ENCODE measurements around the gene IRF1. TPM values are rescaled to one million over a fixed set of nuclear protein-coding genes. Genes with fewer than 3 reads are reported as not detected.
"Not testable (repeated sequence)": the region's sequence is repeated elsewhere in the genome, so short reads cannot be mapped to it uniquely, and the experiment has no call there.

IRF1 gene
- polyA plus RNA-seq, 4 donors = 51.7 to 80.5 (median 59.0) TPM

DNA sequence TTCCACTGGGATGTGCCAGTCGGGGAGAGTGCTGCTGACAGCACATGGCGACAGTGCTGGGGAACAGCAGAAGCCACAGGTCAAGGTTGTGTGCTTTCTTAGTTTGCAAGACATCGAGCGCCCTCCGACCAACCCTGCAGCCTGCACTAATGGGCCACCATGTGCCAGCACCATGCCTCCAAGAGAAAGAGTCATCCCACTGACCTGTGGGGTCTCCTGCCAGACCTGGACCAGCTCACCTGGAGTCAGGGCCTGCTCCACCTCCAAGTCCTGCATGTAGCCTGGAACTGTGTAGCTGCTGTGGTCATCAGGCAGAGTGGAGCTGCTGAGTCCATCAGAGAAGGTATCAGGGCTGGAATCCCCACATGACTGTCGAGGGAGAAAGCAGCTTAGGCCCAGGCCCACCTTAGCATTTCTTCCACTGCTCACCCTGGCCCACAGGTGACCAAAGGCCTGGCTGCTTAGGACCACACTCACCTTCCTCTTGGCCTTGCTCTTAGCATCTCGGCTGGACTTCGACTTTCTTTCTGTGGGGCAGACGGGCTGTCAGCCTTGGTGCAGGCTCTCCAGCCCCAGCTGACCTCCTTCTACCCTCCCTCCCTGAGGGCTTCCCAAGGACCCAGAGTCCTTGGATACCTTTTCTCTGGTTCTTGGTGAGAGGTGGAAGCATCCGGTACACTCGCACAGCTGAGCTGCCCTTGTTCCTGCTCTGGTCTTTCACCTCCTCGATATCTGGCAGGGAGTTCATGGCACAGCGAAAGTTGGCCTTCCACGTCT lies 4.1 kb downstream of the IRF1 start:
- 55 to 64% (median 58%) methylated on average over 14 of the region's 14 CpGs for WGBS, 3 donors
- FAIRE-seq (no peak), DNase-seq (no peak)
- Histone ChIP-seq H3K27me3 (ENCODE audit: control insufficient read depth in 3 of 3, insufficient read depth in 3 of 3, low read length in 3 of 3) (no peaks in the 10 kb centered on the region), H3K36me3 (ENCODE audit: control insufficient read depth in 3 of 3, insufficient read depth in 2 of 3, low read depth in 1 of 3, low read length in 3 of 3) (peaks cover 22 to 79% (median 32%) of the 10 kb centered on the region in 3 donors), H3K4me1 (ENCODE audit: control insufficient read depth in 3 of 3, insufficient read depth in 2 of 3, low read depth in 1 of 3, low read length in 2 of 3) (peaks cover 5 to 55% (median 8%) of the 10 kb centered on the region in 3 donors), H3K4me3 (ENCODE audit: low read depth in 1 of 3, low read length in 3 of 3) (peak overlapping the region in 1 of 3 donors; percentile 8), H3K9me3 (ENCODE audit: control insufficient read depth in 2 of 2, insufficient read depth in 1 of 2, low read depth in 1 of 2, low read length in 1 of 2) (no peaks in the 10 kb centered on the region), H3K27ac (ENCODE audit: low read depth in 1 of 3, low read length in 2 of 3) (peak overlapping the region; percentile 65 to 97 (median 69))

DNA sequence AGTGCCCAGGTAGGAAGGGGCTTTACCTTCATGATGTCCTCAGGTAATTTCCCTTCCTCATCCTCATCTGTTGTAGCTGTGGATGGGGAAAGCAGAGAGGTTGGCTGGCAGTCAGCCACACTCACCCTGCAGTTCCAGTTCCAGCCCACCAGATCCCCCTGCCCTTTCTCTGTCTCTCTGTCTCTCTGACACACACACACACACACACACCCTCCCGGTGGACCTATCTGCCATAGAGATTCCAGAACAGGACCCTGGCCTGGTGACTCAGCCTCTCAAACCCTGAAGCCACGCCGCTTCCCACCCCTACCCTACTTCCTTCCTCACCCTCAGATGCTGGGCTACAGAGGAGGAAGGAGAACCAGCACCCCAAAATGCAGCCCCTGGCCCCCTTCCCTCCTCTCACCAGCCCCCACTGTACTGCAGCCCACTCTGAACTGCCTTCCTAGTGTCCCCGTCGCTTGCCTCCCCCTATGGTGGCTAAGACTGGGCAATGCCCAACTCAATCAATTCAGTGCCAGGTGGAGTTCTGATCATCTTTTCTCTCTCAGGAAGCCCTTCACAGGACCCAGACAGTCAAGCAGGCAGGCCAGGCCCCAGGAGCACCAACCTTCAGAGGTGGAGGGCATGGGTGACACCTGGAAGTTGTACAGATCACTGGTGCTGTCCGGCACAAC lies 4.8 kb downstream of the IRF1 start:
- peaks cover 22 to 85% (median 32%) of the 10 kb centered on the region in 3 donors for H3K36me3 ChIP-seq (ENCODE audit: control insufficient read depth in 3 of 3, insufficient read depth in 2 of 3, low read depth in 1 of 3, low read length in 3 of 3)
- H3K4me1 ChIP-seq (ENCODE audit: control insufficient read depth in 3 of 3, insufficient read depth in 2 of 3, low read depth in 1 of 3, low read length in 2 of 3) = peaks cover 5 to 54% (median 8%) of the 10 kb centered on the region in 3 donors
- FAIRE-seq = no peak
- H3K27ac ChIP-seq (ENCODE audit: low read depth in 1 of 3, low read length in 2 of 3) = peak overlapping the region; percentile 26 to 69 (median 49)
- H3K27me3 ChIP-seq (ENCODE audit: control insufficient read depth in 3 of 3, insufficient read depth in 3 of 3, low read length in 3 of 3) = no peaks in the 10 kb centered on the region
- no peaks in the 10 kb centered on the region for H3K9me3 ChIP-seq (ENCODE audit: control insufficient read depth in 2 of 2, insufficient read depth in 1 of 2, low read depth in 1 of 2, low read length in 1 of 2)
- peak overlapping the region in 1 of 3 donors; percentile 8 for H3K4me3 ChIP-seq (ENCODE audit: low read depth in 1 of 3, low read length in 3 of 3)
- no peak for DNase-seq
- 38 to 52% (median 51%) methylated on average over 6 of the region's 6 CpGs for WGBS, 3 donors

DNA sequence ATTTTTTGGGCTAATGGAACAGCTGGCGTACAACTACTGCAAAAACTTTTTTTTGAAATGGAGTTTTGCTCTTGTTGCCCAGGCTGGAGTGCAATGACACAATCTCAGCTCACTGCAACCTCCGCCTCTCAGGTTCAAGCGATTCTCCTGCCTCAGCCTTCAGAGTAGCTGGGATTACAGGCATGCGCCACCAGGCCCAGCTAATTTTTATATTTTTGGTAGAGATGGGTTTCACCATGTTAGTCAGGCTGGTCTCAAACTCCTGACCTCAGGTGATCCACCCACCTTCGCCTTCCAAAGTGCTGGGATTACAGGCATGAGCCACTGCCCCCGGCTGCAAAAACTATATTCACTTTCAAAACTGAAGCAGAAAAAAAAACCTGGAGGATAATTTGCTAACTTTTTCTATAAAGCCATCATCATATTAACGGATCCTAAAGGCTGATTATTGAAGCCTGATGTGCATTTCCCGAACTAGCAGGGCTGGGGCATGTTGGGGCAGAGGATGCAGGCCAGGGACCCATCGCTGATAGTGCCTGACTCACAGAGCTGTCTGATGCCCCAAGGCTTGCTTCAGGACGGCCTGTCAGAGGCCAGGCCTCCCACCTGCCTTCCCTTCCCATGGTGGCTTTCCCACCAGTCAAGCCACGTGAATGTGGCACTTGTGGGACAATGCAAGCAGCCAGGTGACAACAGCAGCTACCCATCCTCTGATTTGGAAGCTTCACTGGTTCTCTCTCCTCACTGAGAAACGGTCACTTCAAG lies 5.5 kb downstream of the IRF1 start:
- not testable (repeated sequence) for FAIRE-seq

DNA sequence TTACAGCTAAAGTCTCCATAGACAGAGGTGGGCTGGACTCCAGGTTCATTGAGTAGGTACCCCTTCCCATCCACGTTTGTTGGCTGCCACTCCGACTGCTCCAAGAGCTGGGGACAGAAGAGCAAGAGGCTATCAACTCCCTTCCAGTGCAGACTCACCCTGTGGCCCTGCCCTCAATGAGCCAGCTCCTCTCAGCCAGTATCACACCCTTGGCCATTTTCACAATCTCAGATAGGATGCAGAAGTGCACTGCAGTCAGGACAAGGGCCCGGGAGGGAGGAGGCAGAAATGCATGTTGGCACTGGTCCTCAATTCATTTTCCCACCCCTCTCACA lies 6.2 kb downstream of the IRF1 start:
- FAIRE-seq (no peak), DNase-seq (peak in 1 of 2 donors; percentile 2)
- WGBS, 3 donors = 41 to 52% (median 51%) methylated on average over 3 of the region's 3 CpGs
- Histone ChIP-seq H3K9me3 (ENCODE audit: control insufficient read depth in 2 of 2, insufficient read depth in 1 of 2, low read depth in 1 of 2, low read length in 1 of 2) (no peaks in the 10 kb centered on the region), H3K27me3 (ENCODE audit: control insufficient read depth in 3 of 3, insufficient read depth in 3 of 3, low read length in 3 of 3) (no peaks in the 10 kb centered on the region), H3K4me3 (ENCODE audit: low read depth in 1 of 3, low read length in 3 of 3) (no peak overlapping the region), H3K27ac (ENCODE audit: low read depth in 1 of 3, low read length in 2 of 3) (peak overlapping the region in 1 of 3 donors; percentile 37), H3K4me1 (ENCODE audit: control insufficient read depth in 3 of 3, insufficient read depth in 2 of 3, low read depth in 1 of 3, low read length in 2 of 3) (peaks cover 5 to 63% (median 8%) of the 10 kb centered on the region in 3 donors), H3K36me3 (ENCODE audit: control insufficient read depth in 3 of 3, insufficient read depth in 2 of 3, low read depth in 1 of 3, low read length in 3 of 3) (peaks cover 22 to 83% (median 32%) of the 10 kb centered on the region in 3 donors)

More for the DNA sequence above, 5.5 kb downstream of the IRF1 start:
- Histone ChIP-seq H3K36me3 (ENCODE audit: control insufficient read depth in 3 of 3, insufficient read depth in 2 of 3, low read depth in 1 of 3, low read length in 3 of 3) (peaks cover 22 to 90% (median 32%) of the 10 kb centered on the region in 3 donors), H3K4me1 (ENCODE audit: control insufficient read depth in 3 of 3, insufficient read depth in 2 of 3, low read depth in 1 of 3, low read length in 2 of 3) (peaks cover 5 to 56% (median 8%) of the 10 kb centered on the region in 3 donors), H3K27ac (ENCODE audit: low read depth in 1 of 3, low read length in 2 of 3) (peak overlapping the region; percentile 16 to 69 (median 49))
- DNase-seq; H3K4me3 ChIP-seq (ENCODE audit: low read depth in 1 of 3, low read length in 3 of 3); H3K9me3 ChIP-seq (ENCODE audit: control insufficient read depth in 2 of 2, insufficient read depth in 1 of 2, low read depth in 1 of 2, low read length in 1 of 2); H3K27me3 ChIP-seq (ENCODE audit: control insufficient read depth in 3 of 3, insufficient read depth in 3 of 3, low read length in 3 of 3): not testable (repeated sequence)
- 72 to 79% (median 75%) methylated on average over 12 of the region's 12 CpGs for WGBS, 3 donors

DNA sequence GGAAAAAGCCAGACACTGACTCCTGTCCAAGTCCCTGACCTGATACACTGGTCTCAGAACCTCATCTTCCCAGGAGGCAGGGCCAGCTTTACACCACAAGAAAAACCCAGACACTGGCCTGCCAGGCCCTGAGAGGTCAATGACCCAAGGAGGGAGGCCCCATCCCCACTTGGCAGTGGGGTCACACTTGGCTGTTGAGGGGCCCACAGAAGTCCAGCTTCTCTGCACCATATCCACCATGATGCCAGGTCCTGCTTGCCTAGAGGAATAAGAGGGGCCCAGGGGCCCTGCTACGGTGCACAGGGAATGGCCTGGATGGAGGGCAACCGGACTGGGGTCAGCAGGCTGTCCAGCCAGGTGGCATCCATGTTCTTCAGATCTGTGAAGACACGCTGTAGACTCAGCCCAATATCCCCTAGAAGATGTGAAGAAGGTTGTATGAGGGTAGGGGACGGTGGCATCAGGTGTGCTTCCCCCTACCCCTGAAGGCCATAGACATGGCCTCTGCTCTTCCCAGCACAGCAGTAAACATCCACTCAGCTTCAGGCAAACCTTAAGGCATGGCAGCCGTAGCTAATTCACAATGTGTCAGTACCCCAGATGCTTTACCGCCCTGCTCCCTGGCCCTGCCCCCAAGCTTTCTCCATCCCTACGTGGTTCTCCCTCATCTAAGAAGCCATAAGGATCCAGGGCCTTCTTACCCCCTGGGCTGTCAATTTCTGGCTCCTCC lies 6.7 kb downstream of the IRF1 start:
- Histone ChIP-seq H3K36me3 (ENCODE audit: control insufficient read depth in 3 of 3, insufficient read depth in 2 of 3, low read depth in 1 of 3, low read length in 3 of 3) (peaks cover 22 to 80% (median 32%) of the 10 kb centered on the region in 3 donors), H3K4me1 (ENCODE audit: control insufficient read depth in 3 of 3, insufficient read depth in 2 of 3, low read depth in 1 of 3, low read length in 2 of 3) (peaks cover 7 to 69% (median 8%) of the 10 kb centered on the region in 3 donors)
- peak in 1 of 2 donors; percentile 1 for DNase-seq

DNA sequence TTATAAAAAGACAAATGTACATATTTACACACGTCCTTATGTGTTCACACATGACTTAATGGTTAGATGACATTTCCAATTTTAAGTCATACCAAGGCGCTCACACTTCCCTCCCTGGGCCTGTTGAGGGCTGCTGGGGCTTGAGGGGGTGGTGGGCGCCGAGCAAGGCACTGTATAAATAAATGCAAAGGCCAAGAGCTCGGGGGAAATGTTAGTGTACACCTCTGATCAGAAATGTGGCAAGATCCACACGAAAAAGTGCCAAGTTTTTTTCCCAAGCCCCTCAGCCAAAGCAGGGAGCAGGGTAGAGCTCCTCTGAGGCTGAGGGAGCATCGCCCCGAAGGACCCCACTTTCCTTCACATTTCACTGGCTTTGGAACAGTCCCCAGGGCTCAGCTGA lies 7.5 kb downstream of the IRF1 start:
- Histone ChIP-seq H3K27me3 (ENCODE audit: control insufficient read depth in 3 of 3, insufficient read depth in 3 of 3, low read length in 3 of 3) (no peaks in the 10 kb centered on the region), H3K9me3 (ENCODE audit: control insufficient read depth in 2 of 2, insufficient read depth in 1 of 2, low read depth in 1 of 2, low read length in 1 of 2) (no peaks in the 10 kb centered on the region), H3K27ac (ENCODE audit: low read depth in 1 of 3, low read length in 2 of 3) (peak overlapping the region in 2 of 3 donors; percentile 1 to 37), H3K4me1 (ENCODE audit: control insufficient read depth in 3 of 3, insufficient read depth in 2 of 3, low read depth in 1 of 3, low read length in 2 of 3) (peaks cover 11 to 70% (median 11%) of the 10 kb centered on the region in 3 donors), H3K4me3 (ENCODE audit: low read depth in 1 of 3, low read length in 3 of 3) (no peak overlapping the region), H3K36me3 (ENCODE audit: control insufficient read depth in 3 of 3, insufficient read depth in 2 of 3, low read depth in 1 of 3, low read length in 3 of 3) (peaks cover 22 to 78% (median 32%) of the 10 kb centered on the region in 3 donors)
- WGBS, 3 donors = 61 to 78% (median 69%) methylated on average over 8 of the region's 8 CpGs
- FAIRE-seq = no peak
- no peak for DNase-seq

More for the DNA sequence above, 6.7 kb downstream of the IRF1 start:
- H3K27ac ChIP-seq (ENCODE audit: low read depth in 1 of 3, low read length in 2 of 3) = peak overlapping the region in 2 of 3 donors; percentile 1 to 37
- 79 to 87% (median 86%) methylated on average over 7 of the region's 7 CpGs for WGBS, 3 donors
- FAIRE-seq = no peak
- no peaks in the 10 kb centered on the region for H3K9me3 ChIP-seq (ENCODE audit: control insufficient read depth in 2 of 2, insufficient read depth in 1 of 2, low read depth in 1 of 2, low read length in 1 of 2)
- no peaks in the 10 kb centered on the region for H3K27me3 ChIP-seq (ENCODE audit: control insufficient read depth in 3 of 3, insufficient read depth in 3 of 3, low read length in 3 of 3)
- no peak overlapping the region for H3K4me3 ChIP-seq (ENCODE audit: low read depth in 1 of 3, low read length in 3 of 3)

DNA sequence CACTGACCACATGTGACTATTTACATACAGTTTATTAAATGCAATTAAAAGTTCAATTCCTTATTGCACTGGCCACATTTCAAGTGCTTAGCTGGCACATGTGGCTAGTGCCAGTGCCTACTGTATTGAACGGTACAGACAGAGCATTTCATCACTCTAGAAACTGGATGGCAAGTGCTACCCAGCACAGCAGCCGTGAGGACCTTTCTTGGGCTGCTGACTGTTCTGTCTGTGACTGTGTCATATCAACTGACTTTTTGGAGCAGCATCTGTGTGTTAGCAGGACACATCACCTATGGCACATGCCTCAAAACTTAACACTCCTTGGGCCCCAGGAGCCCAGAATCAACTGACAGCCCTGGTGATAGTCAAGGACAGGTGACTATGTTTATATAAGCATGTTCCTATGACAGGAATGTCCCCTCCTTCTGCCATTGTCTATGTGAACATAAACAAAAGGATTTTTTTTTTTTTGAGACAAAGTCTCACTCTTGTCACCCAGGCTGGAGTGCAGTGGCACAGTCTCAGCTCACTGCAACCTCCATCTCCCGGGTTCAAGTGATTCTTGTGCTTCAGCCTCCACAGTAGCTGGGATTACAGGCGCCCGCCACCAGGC lies 8.9 kb downstream of the IRF1 start:
- Histone ChIP-seq H3K36me3 (ENCODE audit: control insufficient read depth in 3 of 3, insufficient read depth in 2 of 3, low read depth in 1 of 3, low read length in 3 of 3) (peaks cover 22 to 71% (median 28%) of the 10 kb centered on the region in 3 donors), H3K4me1 (ENCODE audit: control insufficient read depth in 3 of 3, insufficient read depth in 2 of 3, low read depth in 1 of 3, low read length in 2 of 3) (peaks cover 14 to 70% (median 19%) of the 10 kb centered on the region in 3 donors), H3K9me3 (ENCODE audit: control insufficient read depth in 2 of 2, insufficient read depth in 1 of 2, low read depth in 1 of 2, low read length in 1 of 2) (no peaks in the 10 kb centered on the region), H3K27me3 (ENCODE audit: control insufficient read depth in 3 of 3, insufficient read depth in 3 of 3, low read length in 3 of 3) (no peaks in the 10 kb centered on the region), H3K4me3 (ENCODE audit: low read depth in 1 of 3, low read length in 3 of 3) (no peak overlapping the region), H3K27ac (ENCODE audit: low read depth in 1 of 3, low read length in 2 of 3) (peak overlapping the region in 2 of 3 donors; percentile 29 to 93)
- WGBS, 3 donors = 58 to 76% (median 66%) methylated on average over 5 of the region's 5 CpGs
- DNase-seq (peak in 1 of 2 donors; percentile 27), FAIRE-seq (no peak)

Data from small intestine (tissue), 7 donors.